Brain microvascular endothelial cell (primary cell): ENCODE measurements around the gene WT1.
"Not testable (repeated sequence)": the region's sequence is repeated elsewhere in the genome, so short reads cannot be mapped to it uniquely, and the experiment has no call there.

Experiments used
- DNase-seq: peaks from one replicate; pipeline ENCODE4 v3.0.0-alpha.2; 2020
- H3K27ac ChIP-seq: fragments of 250-450 bp; sonication (Bioruptor Pico); 2 replicates; pipeline ENCODE4 v1.5.1; 2020; ENCODE audit warnings: mild to moderate bottlenecking, moderate library complexity
- H3K27me3 ChIP-seq: fragments of 250-450 bp; sonication (Bioruptor Pico); replicated peaks from 2 replicates; pipeline ENCODE4 v1.5.1; 2020; ENCODE audit warnings: mild to moderate bottlenecking
- H3K36me3 ChIP-seq: fragments of 250-450 bp; sonication (Bioruptor Pico); replicated peaks from 2 replicates; pipeline ENCODE4 v1.5.1; 2020; ENCODE audit warnings: mild to moderate bottlenecking
- H3K4me3 ChIP-seq: 2 replicates; pipeline ENCODE4 v1.5.1; 2011; ENCODE audit warnings: low read depth, mild to moderate bottlenecking, control low read depth, low read length, moderate library complexity
- in situ Hi-C: cut with HindIII; loops from 2 replicates; pipeline ENCODE4 v1.10.0; 2017; ENCODE audit warnings: low sequenced_read_pairs, low pct_ligation_motif_present
- TF ChIP-seq, protein P1 (sequence below): IDR thresholded peaks from 2 replicates; pipeline ENCODE4 v1.5.1; 2011; ENCODE audit warnings: low read depth, mild to moderate bottlenecking, moderate library complexity, low read length, control low read depth, inconsistent platforms; ENCODE audit errors: missing control alignments

WT1 gene

GRCh38 chr11:32379719-32380118, 55.6 kb downstream of the WT1 start:
- Histone ChIP-seq H3K36me3 (no peaks in the 10 kb centered on the region), H3K27ac (no peak overlapping the region), H3K27me3 (no peaks in the 10 kb centered on the region), H3K4me3 (no peak overlapping the region)
- in situ Hi-C loops: no loop called here
- TF ChIP-seq, protein P1, sequence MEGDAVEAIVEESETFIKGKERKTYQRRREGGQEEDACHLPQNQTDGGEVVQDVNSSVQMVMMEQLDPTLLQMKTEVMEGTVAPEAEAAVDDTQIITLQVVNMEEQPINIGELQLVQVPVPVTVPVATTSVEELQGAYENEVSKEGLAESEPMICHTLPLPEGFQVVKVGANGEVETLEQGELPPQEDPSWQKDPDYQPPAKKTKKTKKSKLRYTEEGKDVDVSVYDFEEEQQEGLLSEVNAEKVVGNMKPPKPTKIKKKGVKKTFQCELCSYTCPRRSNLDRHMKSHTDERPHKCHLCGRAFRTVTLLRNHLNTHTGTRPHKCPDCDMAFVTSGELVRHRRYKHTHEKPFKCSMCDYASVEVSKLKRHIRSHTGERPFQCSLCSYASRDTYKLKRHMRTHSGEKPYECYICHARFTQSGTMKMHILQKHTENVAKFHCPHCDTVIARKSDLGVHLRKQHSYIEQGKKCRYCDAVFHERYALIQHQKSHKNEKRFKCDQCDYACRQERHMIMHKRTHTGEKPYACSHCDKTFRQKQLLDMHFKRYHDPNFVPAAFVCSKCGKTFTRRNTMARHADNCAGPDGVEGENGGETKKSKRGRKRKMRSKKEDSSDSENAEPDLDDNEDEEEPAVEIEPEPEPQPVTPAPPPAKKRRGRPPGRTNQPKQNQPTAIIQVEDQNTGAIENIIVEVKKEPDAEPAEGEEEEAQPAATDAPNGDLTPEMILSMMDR: no peak
- no peak for DNase-seq

- H3K4me3 ChIP-seq: no peak overlapping the region
- no peaks in the 10 kb centered on the region for H3K36me3 ChIP-seq
- H3K27me3 ChIP-seq: no peaks in the 10 kb centered on the region
- H3K27ac ChIP-seq: no peak overlapping the region
- in situ Hi-C loops: no loop called here
- no peak for DNase-seq
- TF ChIP-seq, protein P1: no peak
Measured at GRCh38 chr11:32375826-32376225, 59.5 kb downstream of the WT1 start.

DNA sequence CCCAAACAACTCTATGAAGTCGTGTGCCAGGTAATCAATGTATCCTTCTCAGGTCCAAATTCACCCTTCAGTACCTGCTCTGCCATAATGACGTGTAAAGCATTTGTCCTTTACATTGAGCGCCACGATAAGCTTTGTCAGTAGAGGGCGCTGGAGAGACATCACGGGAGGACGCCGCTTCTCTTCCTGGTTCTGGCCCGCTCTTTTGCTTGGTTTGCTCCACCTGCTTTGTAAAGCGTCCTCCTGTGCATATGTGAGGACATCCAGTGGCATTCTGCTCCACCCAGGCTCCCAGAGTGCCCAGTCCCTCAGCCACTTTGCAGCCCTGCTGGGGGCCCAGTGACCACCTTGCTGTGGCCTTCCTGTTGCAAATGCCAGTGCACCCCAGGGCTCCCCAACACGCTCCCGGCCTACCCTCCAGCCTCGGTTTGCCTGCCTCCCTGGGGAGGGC, 61.1 kb downstream of the WT1 start:
- no peak for DNase-seq
- no peaks in the 10 kb centered on the region for H3K27me3 ChIP-seq
- TF ChIP-seq, protein P1: peak; percentile 55
- H3K4me3 ChIP-seq: no peak overlapping the region
- H3K36me3 ChIP-seq: no peaks in the 10 kb centered on the region
- in situ Hi-C loops: no loop called here
- no peak overlapping the region for H3K27ac ChIP-seq

DNA sequence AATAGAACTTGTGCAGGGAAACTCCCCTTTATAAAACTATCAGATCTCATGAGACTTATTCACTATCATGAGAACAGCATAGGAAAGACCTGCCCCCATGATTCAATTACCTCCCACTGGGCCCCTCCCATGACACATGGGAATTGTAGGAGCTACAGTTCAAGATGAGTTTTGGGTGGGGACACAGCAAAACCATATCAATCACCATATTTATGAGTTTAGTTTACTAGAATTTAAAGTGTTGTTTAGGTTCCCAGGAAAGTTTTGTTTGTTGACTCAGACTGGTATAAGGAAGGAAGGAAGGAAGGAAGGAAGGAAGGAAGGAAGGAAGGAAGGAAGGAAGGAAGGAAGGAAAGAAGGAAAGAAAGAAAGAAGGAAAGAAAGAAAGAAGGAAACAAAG, 65.4 kb downstream of the WT1 start:
- H3K27ac ChIP-seq, H3K4me3 ChIP-seq, in situ Hi-C loops, DNase-seq, H3K36me3 ChIP-seq, H3K27me3 ChIP-seq: not testable (repeated sequence)

- in situ Hi-C loops: no loop called here
- TF ChIP-seq, protein P1: no peak
- Histone ChIP-seq H3K4me3 (no peak overlapping the region), H3K36me3 (no peaks in the 10 kb centered on the region), H3K27ac (no peak overlapping the region), H3K27me3 (no peaks in the 10 kb centered on the region)
- peak; percentile 5 for DNase-seq
Measured at GRCh38 chr11:32366666-32367065, 68.7 kb downstream of the WT1 start.

DNA sequence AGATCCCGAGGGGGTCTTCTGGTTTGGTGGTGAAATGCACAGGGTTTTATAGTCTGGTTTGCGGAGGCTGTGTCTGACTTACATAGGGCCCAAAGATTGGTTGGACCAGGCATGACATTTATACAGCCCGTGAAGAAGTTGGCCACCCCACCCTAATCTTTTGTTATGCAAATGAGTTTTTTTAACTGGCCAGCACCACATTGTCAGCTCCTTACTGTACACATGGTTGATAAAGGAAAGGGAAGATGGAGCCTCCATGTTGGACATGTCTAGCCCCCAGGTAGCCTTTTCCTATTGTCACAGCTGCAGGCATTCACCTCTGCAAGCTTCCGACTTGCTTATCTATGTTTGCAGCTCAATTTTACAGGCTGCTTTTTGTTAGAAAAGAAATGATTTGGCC, 70.1 kb downstream of the WT1 start:
- Histone ChIP-seq H3K27me3 (no peaks in the 10 kb centered on the region), H3K27ac (no peak overlapping the region), H3K4me3 (no peak overlapping the region), H3K36me3 (no peaks in the 10 kb centered on the region)
- TF ChIP-seq, protein P1: no peak
- no peak for DNase-seq
- in situ Hi-C loops: no loop called here
